ENCODE measurements around the gene DZANK1. TPM values are rescaled to one million over a fixed set of nuclear protein-coding genes. Genes with fewer than 3 reads are reported as not detected.
"Not testable (repeated sequence)": the region's sequence is repeated elsewhere in the genome, so short reads cannot be mapped to it uniquely, and the experiment has no call there.

DZANK1 gene
- total RNA-seq, 1 donor from 2014 or later: 1.5 TPM

DNA sequence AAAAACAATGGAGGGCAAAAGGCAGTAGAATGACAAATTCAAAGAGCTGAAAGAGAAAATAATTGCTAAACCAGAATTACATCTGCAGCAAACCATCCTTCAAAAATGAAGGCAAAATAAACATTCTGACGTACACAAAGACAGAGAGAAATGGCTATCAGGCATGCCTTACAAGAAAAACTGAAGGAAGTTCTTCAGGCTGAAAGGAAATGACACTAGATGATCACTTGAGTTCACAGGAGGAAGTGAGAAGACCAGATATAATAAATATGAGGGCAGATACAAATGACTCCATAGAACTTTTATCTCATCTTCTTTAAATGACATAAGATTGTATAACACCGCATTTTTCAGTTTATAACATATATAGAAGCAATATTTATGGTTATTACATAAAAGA is 30.0 kb downstream of the DZANK1 start:
- no peak for ATAC-seq

GRCh38 chr20:18431206-18431605 is 35.6 kb downstream of the DZANK1 start:
- no peak for ATAC-seq

- no peak for ATAC-seq
Measured at GRCh38 chr20:18430172-18430826, 36.5 kb downstream of the DZANK1 start.

DNA sequence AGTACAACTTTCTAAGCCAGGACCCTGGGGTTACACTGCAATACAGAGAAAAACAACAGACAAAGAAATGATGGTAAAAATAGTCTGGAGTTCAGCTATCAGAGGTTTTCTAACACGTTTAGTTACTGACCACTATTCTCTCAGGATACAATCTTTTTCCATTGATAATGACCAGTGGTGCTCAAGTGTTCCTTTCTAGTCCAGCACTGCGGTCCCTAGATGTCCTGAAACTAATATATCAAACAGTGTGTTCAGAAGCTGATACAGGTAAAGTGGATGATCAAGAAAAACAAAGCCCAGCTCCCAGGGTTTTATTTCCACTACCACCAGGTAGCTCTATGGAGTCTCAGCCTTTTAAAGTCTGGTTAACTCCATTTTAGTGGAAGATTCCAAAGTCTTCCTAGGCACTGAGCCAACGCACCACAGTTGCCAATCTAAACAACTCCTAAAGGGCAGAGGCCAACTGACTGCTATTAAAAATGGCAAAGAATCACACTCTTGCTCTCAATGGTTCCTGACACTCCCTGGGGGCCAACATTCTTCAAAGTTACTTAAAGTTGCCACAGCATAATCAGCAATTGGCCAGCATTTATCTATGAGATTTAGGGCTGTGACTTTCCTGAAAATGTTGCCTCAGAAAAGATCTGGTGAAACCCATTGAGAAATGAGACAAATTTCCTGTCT is 38.2 kb downstream of the DZANK1 start:
- no peak for ATAC-seq

GRCh38 chr20:18427214-18427613 is 39.6 kb downstream of the DZANK1 start:
- no peak for ATAC-seq

DNA sequence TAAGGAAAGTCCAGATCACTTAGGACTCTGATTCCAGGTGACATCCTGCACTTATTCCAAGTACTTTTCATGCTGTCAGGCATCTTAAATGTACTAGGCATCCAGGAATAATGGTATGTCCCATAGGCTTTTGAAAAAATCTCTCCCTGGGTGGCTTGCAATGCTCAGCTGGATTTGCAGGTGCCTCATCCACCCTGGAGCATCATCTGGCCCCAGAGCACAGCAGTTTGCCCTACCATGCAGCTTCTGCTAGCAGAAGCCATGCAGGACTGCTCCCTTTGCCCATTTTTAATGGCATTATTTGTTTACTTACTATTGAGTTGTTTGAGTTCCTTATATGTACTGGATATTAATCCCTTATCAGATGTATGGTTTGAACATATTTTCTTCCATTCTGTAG is 45.2 kb downstream of the DZANK1 start:
- ATAC-seq: no peak

DNA sequence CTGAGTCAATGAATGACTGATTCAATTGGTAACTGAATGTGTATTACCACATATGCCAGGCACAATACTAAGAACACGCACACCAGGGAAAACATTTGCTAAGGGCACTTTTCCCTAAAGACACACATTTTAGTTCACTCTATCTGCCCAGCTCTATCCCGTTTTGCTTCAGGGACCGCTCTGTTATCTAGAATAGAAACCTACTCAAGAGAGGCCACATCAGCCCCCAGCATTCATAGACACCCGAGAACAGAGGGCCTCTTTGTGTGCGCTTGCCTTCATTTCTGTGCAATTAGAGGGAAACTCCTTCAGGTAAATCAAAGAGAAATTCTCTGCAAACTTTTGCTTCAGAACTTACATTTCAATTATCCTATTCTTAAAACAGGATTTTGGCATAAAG is 50.3 kb downstream of the DZANK1 start:
- no peak for ATAC-seq

DNA sequence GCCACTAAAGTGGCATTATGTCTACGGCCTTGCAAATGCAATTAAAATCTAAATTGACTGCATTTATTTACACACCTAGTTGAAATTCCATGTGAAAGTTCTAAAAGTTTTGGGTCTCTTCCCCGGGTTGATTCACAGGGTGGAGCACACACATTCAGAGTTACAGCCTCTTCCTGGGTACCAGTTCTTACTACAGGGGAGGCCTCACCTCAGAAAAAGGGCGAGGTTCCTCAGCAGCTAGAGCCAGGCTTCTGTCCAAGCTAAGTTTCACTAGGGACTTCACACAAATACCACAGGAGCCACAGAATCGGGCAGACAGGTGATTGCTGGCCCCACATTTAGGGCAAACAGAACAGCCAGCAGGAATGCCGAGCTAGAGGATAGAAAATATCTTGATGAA is 52.7 kb downstream of the DZANK1 start:
- ATAC-seq: no peak

- no peak for ATAC-seq
Measured at GRCh38 chr20:18412221-18412901, 54.5 kb downstream of the DZANK1 start.

GRCh38 chr20:18405826-18406225 is 61.0 kb downstream of the DZANK1 start:
- ATAC-seq: no peak

DNA sequence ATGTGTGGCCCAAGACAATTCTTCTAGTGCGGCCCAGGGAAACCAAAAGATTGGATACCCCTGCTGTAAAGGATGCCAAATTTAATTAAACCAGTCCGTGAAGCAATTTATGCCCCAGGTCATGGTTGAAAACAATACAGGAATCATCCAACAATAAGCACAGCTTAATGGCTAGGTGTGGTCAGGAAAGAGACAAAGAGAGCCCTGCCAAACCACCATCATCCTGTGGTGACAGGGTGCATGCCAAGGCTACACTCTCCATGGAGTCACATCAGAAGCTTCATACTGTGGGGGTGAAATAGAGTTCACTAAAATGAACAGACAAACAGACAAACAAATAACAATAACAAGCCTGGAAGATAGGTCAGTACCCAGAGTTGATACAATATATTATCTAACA is 62.7 kb downstream of the DZANK1 start:
- ATAC-seq: peak; percentile 89

GRCh38 chr20:18403269-18403668 is 63.6 kb downstream of the DZANK1 start:
- no peak for ATAC-seq

DNA sequence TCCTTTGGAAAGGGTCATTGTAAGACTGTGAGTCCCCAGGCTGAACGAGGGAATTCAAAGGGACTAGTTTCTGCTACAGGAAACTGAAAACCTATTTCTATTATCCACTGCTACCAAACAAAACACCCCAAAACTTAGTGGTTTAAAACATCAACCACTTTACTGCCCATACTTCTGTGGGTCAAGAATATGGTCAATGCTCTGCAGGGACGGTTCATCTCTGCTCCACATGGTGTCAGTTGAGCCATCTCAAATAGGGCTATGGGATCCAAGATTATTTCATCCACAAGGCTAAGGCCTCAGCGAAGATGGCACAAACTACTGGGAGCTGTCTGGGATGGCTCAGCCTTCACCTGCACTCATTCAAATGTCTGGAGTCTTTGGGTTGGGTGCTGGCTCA is 65.5 kb downstream of the DZANK1 start:
- ATAC-seq: no peak

DNA sequence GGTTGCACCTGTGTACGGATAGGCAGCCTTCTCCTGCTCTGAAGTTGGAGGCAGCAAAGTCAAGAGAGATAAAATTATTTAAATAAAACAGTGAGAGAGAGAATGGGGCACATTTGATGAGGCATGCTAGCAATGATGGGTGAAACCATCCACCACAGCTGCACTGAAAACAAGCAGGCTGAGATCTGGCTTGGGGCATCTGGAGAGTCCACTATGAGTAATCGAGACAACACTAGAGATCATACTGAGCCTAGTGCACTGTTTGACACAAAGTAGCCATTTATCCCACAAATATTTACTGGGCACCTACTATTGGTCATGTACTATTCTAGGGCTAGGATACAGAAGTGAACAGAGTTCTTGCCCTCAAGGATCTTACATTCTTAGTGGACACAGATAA is 66.4 kb downstream of the DZANK1 start:
- ATAC-seq: no peak

DNA sequence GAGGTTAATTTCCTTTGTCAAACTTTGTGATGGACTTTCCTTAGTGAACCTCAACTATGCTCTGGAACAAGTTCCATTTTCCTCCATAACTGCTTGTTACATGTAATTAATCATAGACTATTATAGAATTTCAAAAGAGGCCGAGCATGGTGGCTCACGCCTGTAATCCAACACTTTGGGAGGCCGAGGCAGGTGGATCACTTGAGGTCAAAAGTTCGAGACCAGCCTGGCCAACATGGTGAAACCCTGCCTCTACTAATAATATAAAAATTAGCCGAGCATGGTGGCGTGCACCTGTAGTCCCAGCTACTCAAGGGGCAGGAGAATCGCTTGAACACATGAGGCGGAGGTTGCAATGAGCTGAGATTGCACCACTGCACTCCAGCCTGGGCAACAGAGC is 68.1 kb downstream of the DZANK1 start:
- not testable (repeated sequence) for ATAC-seq

- ATAC-seq: no peak
Measured at GRCh38 chr20:18397030-18397429, 69.8 kb downstream of the DZANK1 start.

DNA sequence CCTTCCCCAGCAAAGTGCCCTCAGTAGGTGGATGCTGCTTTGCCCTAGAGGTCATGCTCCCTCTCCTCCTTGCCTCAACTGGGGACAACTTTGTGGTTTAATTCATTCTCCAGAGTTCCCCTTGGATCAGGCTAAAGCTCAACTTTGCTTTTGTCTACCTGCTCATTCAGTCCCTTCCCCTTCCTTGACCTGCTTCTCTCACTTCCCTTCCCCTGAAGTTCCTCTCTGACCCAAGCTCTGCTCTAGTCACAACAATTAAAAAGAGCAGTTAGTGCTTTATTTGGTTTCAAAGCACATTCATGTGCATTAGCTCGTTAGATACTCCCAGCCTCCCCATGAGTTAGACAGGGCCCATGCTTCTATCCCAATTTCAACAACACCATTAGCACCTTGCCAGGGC is 71.3 kb downstream of the DZANK1 start:
- ATAC-seq: no peak

DNA sequence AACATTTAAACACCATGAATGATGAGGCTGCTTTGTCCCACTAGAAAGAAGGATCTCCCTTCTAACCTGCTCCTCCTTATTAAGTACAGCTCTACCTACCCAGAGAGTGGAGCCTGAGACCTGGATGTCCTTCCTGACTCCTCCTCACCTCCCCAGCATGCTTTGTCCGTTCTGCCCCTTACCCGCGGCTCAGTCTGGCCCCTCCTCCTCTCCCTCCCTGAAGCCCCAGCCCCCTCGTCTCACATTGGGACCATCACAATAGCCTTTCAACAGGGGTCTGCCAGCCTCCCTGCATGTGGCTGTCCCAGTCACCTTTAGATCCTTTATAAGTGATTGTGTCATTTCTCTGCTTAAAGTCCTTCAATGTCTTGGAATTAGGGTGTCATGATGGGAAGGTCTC is 72.5 kb downstream of the DZANK1 start:
- no peak for ATAC-seq

GRCh38 chr20:18391686-18392085 is 75.1 kb downstream of the DZANK1 start:
- no peak for ATAC-seq

DNA sequence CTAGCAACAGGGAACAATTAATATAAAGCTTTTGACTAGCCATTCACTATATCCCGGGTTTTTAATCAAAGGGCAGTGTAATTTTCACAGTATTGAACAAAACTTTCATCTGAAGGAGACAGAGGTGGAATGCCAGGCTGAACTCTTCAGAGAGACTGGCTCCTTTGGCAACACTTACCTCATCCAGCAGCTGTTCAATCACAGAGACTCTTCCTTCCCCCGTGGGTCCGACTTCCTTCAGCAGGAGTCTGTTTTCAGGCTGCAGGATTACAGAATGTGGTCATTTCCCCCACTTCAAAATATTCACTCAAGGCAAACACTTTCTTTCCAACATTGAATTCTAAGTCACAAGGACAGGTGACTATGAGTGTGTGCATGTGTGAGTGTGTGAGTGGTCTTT is 76.6 kb downstream of the DZANK1 start:
- no peak for ATAC-seq

DNA sequence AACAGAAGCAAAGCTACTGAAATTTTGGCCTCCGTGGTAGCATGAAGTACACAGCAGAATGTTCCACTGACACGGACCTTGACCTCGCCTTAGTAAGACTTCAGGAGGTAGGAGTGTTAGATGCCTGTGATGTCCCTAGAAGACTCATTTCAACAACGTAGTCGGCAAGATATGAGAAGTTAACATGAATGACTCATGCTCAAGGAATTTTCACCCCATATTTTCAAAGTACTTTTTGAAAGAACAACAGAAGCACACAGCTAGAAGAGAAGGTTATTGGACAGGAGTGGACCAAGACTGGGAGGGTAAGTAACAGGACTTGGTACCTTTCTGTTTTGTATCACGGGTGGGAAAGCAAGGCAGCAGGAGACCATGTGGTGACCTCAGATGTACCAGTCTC is 78.0 kb downstream of the DZANK1 start:
- no peak for ATAC-seq

DNA sequence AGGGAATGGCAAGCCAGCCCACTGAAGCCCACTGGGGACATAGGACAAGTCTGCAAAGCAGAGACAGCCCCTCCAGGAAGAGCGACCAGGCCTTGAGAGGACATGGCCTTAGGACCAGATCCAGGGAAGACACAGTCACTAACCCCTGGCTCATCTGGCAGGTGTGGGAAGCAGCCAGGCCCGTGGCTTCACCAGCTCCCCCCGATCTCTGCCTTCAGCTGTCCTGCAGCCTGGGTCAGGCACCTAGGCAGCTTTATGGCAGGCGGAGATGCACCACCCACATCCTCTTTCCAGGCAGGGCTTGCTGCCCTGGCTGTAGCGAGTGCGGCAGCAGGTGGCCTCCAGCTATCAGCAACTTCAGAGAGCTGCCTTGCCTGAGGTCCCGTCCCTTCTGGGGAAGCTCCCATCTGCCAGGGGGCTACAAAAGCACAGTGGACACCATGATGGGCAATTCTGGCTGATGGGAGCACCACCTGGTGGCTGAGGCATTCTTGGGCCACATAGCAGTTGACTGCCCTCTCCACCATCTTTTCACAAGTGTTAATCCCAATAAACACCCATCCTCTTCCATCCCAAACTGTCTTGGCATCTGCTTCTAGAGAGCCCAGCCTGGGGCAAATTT is 85.8 kb downstream of the DZANK1 start:
- no peak for ATAC-seq

DNA sequence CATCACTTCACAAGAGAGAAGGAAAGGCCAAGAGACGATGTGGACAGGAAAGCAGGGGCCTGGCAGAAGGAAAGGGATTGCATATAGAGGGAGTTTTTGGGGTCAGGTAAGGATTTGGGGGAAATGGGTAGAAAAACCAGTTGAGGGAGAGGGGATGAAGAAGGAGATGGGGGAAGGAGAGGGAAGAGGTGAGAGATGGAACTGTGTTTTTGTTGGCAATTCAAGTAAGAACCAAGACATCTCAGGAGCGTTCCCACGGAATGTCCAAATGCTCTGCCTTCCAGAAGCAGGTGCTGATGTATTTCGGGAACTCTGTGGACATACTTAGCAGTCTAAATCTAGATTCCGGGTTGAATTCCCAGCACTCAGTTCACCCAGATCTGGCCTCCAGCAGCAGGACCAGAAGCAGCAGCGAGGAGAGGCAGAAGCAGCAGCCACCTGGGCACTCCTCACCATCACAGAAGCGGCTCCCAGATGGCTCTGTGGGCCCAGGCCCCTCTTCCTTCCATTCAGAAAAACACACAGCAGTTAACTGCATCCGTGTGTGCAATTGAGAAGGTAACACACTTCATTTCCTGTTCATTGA is 88.8 kb downstream of the DZANK1 start:
- no peak for ATAC-seq
